ENCODE results near the gene GARIN6. TPM values are rescaled to one million over a fixed set of nuclear protein-coding genes. Genes with fewer than 3 reads are reported as not detected.

GARIN6 gene
- total RNA-seq, 1 experiment from 2014 or later, result not detected

- TF ChIP-seq ZNF138 (CRISPR knock-in tag; conservative IDR thresholded peaks at IDR 0.05) (no peak), FOXJ3 (CRISPR knock-in tag; IDR thresholded peaks at IDR 0.05; ENCODE audit: borderline replicate concordance) (no peak)
Measured at GRCh38 chr12:99648183-99648582, 630 bp downstream of the GARIN6 start (continued).

GRCh38 chr12:99649551-99649950 is 2.0 kb downstream of the GARIN6 start:
- Mint-ChIP-seq H3K4me3 (no peak overlapping the region), H3K36me3 (no peaks in the 10 kb centered on the region), H3K9me3 (no peaks in the 10 kb centered on the region), H3K27ac (no peak overlapping the region), H3K27me3 (ENCODE audit: low read depth) (no peaks in the 10 kb centered on the region), H3K4me1 (peaks cover 7% of the 10 kb centered on the region)
- CTCF ChIA-PET, result no interaction called here
- ATAC-seq, result no peak
- POLR2A ChIA-PET, result no interaction called here
- TF ChIP-seq ZNF263 (CRISPR knock-in tag; IDR thresholded peaks at IDR 0.05; ENCODE audit: low read depth) (no peak), ZBTB21 (CRISPR knock-in tag; IDR thresholded peaks at IDR 0.05; ENCODE audit: borderline replicate concordance) (no peak)
- no peak for DNase-seq (ENCODE audit: low spot score)

- no peaks in the 10 kb centered on the region for H3K36me3 Mint-ChIP-seq
- H3K4me1 Mint-ChIP-seq, result peaks cover 9% of the 10 kb centered on the region
- no peaks in the 10 kb centered on the region for H3K27me3 Mint-ChIP-seq (ENCODE audit: low read depth)
- DNase-seq (ENCODE audit: low spot score) (no peak), ATAC-seq (no peak)
- H3K4me3 Mint-ChIP-seq, result no peak overlapping the region
- no peak overlapping the region for H3K27ac Mint-ChIP-seq
- TF ChIP-seq, protein P1, sequence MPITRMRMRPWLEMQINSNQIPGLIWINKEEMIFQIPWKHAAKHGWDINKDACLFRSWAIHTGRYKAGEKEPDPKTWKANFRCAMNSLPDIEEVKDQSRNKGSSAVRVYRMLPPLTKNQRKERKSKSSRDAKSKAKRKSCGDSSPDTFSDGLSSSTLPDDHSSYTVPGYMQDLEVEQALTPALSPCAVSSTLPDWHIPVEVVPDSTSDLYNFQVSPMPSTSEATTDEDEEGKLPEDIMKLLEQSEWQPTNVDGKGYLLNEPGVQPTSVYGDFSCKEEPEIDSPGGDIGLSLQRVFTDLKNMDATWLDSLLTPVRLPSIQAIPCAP (CRISPR knock-in tag; IDR thresholded peaks at IDR 0.05), result no peak
- TF ChIP-seq FOXP1 (CRISPR knock-in tag; IDR thresholded peaks at IDR 0.05; ENCODE audit: borderline replicate concordance) (no peak), ZNF671 (CRISPR knock-in tag; IDR thresholded peaks at IDR 0.05) (no peak), FOXK1 (CRISPR knock-in tag; IDR thresholded peaks at IDR 0.05) (no peak), PREB (CRISPR knock-in tag; IDR thresholded peaks at IDR 0.05; ENCODE audit: borderline replicate concordance) (no peak), ETV6 (CRISPR knock-in tag; IDR thresholded peaks at IDR 0.05) (no peak)
- CTCF ChIA-PET, result interaction anchor here (1.0 to 2.2 kb wide), 8 partner anchors 10 to 615 kb away, joined by 3 to 12 read pairs (median 4); no protein-coding TSS in a partner anchor
- POLR2A ChIA-PET, result no interaction called here
- no peaks in the 10 kb centered on the region for H3K9me3 Mint-ChIP-seq
Measured at GRCh38 chr12:99658671-99659349, 11.3 kb downstream of the GARIN6 start.

- H3K4me1 Mint-ChIP-seq, result peaks cover 23% of the 10 kb centered on the region
- peak overlapping the region; percentile 51 for H3K27ac Mint-ChIP-seq
- peaks cover 19% of the 10 kb centered on the region for H3K9me3 Mint-ChIP-seq
- no peaks in the 10 kb centered on the region for H3K27me3 Mint-ChIP-seq (ENCODE audit: low read depth)
- H3K4me3 Mint-ChIP-seq, result no peak overlapping the region
- ChIA-PET CTCF (interaction anchor here (1.5 kb wide), 1 partner anchor 284 kb away, joined by 3 read pairs; no protein-coding TSS in a partner anchor), POLR2A (no interaction called here)
- DNase-seq (ENCODE audit: low spot score), result no peak
- H3K36me3 Mint-ChIP-seq, result peaks cover 9% of the 10 kb centered on the region
- peak; percentile 70 for ATAC-seq
- TF ChIP-seq HMGA2 (CRISPR knock-in tag; IDR thresholded peaks at IDR 0.05) (no peak), ZBTB43 (CRISPR knock-in tag; IDR thresholded peaks at IDR 0.05) (no peak), TCF7 (CRISPR knock-in tag; IDR thresholded peaks at IDR 0.05; ENCODE audit: low read depth) (no peak), ZNF232 (CRISPR knock-in tag; IDR thresholded peaks at IDR 0.05) (no peak), MYBL2 (CRISPR knock-in tag; IDR thresholded peaks at IDR 0.05) (no peak), E2F1 (CRISPR knock-in tag; IDR thresholded peaks at IDR 0.05) (no peak), TEAD4 (CRISPR knock-in tag; IDR thresholded peaks at IDR 0.05) (no peak), ZNF396 (CRISPR knock-in tag; IDR thresholded peaks at IDR 0.05; ENCODE audit: borderline replicate concordance) (no peak), ZNF416 (CRISPR knock-in tag; IDR thresholded peaks at IDR 0.05) (no peak)
- TF ChIP-seq, protein P2, sequence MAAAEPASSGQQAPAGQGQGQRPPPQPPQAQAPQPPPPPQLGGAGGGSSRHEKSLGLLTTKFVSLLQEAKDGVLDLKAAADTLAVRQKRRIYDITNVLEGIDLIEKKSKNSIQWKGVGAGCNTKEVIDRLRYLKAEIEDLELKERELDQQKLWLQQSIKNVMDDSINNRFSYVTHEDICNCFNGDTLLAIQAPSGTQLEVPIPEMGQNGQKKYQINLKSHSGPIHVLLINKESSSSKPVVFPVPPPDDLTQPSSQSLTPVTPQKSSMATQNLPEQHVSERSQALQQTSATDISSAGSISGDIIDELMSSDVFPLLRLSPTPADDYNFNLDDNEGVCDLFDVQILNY (CRISPR knock-in tag; IDR thresholded peaks at IDR 0.05), result no peak
- TF ChIP-seq, protein P3, sequence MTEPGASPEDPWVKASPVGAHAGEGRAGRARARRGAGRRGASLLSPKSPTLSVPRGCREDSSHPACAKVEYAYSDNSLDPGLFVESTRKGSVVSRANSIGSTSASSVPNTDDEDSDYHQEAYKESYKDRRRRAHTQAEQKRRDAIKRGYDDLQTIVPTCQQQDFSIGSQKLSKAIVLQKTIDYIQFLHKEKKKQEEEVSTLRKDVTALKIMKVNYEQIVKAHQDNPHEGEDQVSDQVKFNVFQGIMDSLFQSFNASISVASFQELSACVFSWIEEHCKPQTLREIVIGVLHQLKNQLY (CRISPR knock-in tag; IDR thresholded peaks at IDR 0.05), result no peak
- TF ChIP-seq, protein P4, sequence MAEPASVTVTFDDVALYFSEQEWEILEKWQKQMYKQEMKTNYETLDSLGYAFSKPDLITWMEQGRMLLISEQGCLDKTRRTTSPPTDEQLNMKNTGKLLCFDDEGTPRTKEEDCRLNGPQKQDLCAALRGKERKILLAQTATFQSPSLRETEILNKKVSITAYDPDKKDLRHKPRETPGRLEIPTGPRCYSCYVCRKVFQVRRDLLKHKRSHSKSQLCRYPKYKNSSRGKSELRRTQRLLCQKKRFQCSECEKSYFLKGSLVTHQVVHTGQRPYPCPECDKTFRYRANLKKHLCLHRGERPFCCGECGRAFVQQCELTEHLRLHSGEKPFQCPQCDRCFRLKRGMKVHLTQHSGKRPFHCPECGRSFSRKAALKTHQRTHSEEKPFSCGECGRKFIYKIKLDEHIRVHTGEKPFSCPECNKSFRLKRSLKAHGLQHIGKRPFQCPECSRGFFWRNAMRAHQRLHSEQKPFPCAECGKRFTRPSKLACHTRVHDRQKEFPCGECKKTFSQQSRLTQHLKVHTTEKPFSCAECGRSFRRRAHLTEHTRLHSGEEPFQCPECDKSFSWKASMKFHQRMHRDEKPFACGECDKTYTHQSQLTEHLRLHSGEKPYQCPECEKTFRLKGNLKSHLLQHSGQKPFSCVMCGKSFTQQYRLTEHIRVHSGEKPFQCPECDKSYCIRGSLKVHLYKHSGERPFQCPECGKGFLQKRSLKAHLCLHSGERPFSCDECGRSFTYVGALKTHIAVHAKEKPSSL (CRISPR knock-in tag; conservative IDR thresholded peaks at IDR 0.05), result no peak
Measured at GRCh38 chr12:99670635-99671034, 23.1 kb downstream of the GARIN6 start.
